Breast epithelium (tissue), 4 donors: Measurements from ENCODE around the gene MMAA. TPM values are rescaled to one million over a fixed set of nuclear protein-coding genes. Genes with fewer than 3 reads are reported as not detected.
A peak's percentile ranks its signal among the peaks of the same experiment; 100 is the strongest.

Source experiments
- DNase-seq, 2 donors: peaks; one replicate each; pipeline ENCODE4 v3.0.0-alpha.2; 2019; ENCODE audit warnings: low spot score in 2 of 2
- H3K27ac ChIP-seq, 2 donors: fragments of 200-600 bp; sonication (generic) in 1 of 2; one replicate each; pipeline ENCODE4 v1.5.1; 2016 to 2019; ENCODE audit warnings: mild to moderate bottlenecking in 1 of 2
- H3K27me3 ChIP-seq, 2 donors: fragments of 200-600 bp; sonication (generic) in 1 of 2; one replicate each; pipeline versions ENCODE4 v1.5.1 to v1.6.0; 2017 to 2019; ENCODE audit warnings: control low read depth in 1 of 2, mild to moderate bottlenecking in 1 of 2
- H3K36me3 ChIP-seq: fragments of 200-600 bp; one replicate; pipeline ENCODE4 v1.5.1; 2019
- H3K4me1 ChIP-seq, 2 donors: fragments of 200-600 bp; sonication (generic); one replicate each; pipeline ENCODE4 v1.5.1; 2016 to 2019; ENCODE audit warnings: control low read depth in 1 of 2
- H3K4me3 ChIP-seq, 3 donors: fragments of 200-600 bp; sonication (generic); 1 replicate in 2 of 3; 2 replicates in 1 of 3; pipeline ENCODE4 v1.5.1; 2016 to 2019; ENCODE audit warnings: mild to moderate bottlenecking in 3 of 3, moderate library complexity in 2 of 3
- H3K9me3 ChIP-seq, 2 donors: fragments of 200-600 bp; sonication (generic) in 1 of 2; one replicate each; pipeline ENCODE4 v1.5.1; 2016 to 2019; ENCODE audit warnings: control low read depth in 1 of 2
- POLR2A ChIP-seq: fragments of 450-650 bp; IDR thresholded peaks from one replicate; pipeline ENCODE4 v1.6.1; 2016; ENCODE audit warnings: antibody characterized with exemption, mild to moderate bottlenecking, moderate library complexity
- POLR2AphosphoS5 ChIP-seq, 3 donors: sonication (generic); formaldehyde crosslinking; IDR thresholded peaks; one replicate each; pipeline ENCODE4 v1.6.1; 2017; ENCODE audit warnings: antibody characterized with exemption in 3 of 3
- intact Hi-C: fragments of 100-400 bp; cut with DNase I; formaldehyde crosslinking; loops from one replicate; pipeline ENCODE4 v1.15.1; 2023; ENCODE audit warnings: low total_unique reads
- total RNA-seq, 3 donors: library from RNA; depleted of rRNA; stranded (reverse); fragments of >200 nt; gene quantifications; one replicate each; pipeline ENCODE4 v1.1.0, GENCODE V29; 2016
- TF ChIP-seq, protein P1 (sequence below), 3 donors: fragments of 450-650 bp; IDR thresholded peaks; one replicate each; pipeline ENCODE4 v1.5.1; 2016 to 2017; ENCODE audit warnings: antibody characterized with exemption in 3 of 3, mild to moderate bottlenecking in 3 of 3, moderate library complexity in 3 of 3

The MMAA gene
- total RNA-seq, 3 donors from 2014 or later: 4.2 to 5.7 (median 5.6) TPM

DNA sequence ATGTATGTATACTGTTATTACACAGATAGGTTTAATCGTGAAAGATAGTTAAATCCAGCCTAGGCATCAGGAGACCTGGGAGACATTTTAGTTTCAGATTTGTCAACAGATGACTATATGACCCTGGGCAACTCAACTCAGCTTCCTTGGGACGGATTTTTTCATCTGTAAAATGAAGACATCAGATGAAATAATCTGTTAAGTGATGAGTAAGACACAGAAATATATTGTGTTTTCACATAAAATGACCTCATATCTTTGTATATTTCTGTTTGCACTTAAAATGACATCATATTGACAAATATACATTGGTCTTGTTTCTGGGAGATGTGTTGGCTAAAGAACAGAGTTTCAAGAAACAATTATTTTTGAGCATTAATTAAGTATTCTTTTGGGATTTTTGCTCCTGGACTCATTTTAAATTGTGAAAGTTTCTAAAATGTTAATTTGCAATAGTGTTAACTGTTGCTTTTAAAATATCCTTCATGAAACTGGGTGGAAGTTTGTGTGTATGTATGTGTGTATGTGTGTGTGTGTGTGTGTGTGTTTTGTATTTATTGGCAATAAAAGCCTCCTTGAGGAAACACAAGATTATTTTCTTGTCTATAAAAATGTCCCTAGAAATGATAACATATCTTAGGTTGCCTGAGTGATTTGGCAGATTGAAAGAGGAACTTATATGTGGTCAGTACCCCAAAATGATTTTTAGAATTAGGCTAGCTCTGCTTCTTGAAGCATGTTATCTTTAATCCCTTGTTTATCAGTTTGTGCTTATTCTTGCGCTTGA, 29.1 kb upstream of the MMAA start:
- intact Hi-C loops: no loop called here
- Histone ChIP-seq H3K27me3 (no peaks in the 10 kb centered on the region), H3K4me1 (no peaks in the 10 kb centered on the region), H3K27ac (no peak overlapping the region), H3K4me3 (no peak overlapping the region), H3K36me3 (no peaks in the 10 kb centered on the region), H3K9me3 (no peaks in the 10 kb centered on the region)
- no peak for TF ChIP-seq POLR2AphosphoS5 (IDR thresholded peaks at IDR 0.05)
- TF ChIP-seq, protein P1, sequence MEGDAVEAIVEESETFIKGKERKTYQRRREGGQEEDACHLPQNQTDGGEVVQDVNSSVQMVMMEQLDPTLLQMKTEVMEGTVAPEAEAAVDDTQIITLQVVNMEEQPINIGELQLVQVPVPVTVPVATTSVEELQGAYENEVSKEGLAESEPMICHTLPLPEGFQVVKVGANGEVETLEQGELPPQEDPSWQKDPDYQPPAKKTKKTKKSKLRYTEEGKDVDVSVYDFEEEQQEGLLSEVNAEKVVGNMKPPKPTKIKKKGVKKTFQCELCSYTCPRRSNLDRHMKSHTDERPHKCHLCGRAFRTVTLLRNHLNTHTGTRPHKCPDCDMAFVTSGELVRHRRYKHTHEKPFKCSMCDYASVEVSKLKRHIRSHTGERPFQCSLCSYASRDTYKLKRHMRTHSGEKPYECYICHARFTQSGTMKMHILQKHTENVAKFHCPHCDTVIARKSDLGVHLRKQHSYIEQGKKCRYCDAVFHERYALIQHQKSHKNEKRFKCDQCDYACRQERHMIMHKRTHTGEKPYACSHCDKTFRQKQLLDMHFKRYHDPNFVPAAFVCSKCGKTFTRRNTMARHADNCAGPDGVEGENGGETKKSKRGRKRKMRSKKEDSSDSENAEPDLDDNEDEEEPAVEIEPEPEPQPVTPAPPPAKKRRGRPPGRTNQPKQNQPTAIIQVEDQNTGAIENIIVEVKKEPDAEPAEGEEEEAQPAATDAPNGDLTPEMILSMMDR (IDR thresholded peaks at IDR 0.05): no peak
- no peak for TF ChIP-seq POLR2A
- DNase-seq: no peak

DNA sequence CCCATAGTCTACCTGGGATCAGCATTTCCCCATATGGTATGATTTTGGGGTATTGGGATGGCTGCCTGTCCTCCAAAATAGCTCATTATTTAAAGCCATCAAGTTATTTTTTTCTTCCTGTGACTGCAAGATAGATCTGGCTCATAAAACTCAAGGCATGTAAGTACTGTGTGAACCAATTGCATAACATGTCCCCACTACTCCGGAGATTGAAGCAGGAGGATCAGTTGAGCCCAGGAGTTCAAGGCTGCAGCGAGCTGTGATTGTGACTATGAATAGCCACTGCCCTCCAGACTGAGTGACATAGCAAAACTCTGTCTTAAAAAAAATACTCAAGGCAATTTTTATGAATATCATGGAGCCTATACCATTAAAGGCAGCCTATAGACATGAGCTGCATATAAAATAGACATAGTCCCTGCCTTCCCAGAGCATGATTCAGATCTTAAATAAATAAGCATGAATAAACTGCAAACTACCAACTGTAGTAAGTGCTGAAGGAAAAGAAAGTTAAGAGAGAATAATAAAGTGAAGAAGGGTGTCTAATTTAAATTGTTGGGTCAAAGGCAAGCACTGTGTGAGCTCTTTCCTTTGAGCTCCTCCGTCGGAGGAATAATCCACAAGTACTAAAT, 16.9 kb upstream of the MMAA start:
- intact Hi-C loops: no loop called here
- peaks cover 0 to 10% of the 10 kb centered on the region in 2 donors for H3K9me3 ChIP-seq
- no peaks in the 10 kb centered on the region for H3K36me3 ChIP-seq
- no peaks in the 10 kb centered on the region for H3K27me3 ChIP-seq
- no peak overlapping the region for H3K4me3 ChIP-seq
- DNase-seq: no peak
- TF ChIP-seq, protein P1 (IDR thresholded peaks at IDR 0.05): no peak
- no peak for TF ChIP-seq POLR2A
- TF ChIP-seq POLR2AphosphoS5 (IDR thresholded peaks at IDR 0.05): no peak
- H3K4me1 ChIP-seq: no peaks in the 10 kb centered on the region
- H3K27ac ChIP-seq: no peak overlapping the region

DNA sequence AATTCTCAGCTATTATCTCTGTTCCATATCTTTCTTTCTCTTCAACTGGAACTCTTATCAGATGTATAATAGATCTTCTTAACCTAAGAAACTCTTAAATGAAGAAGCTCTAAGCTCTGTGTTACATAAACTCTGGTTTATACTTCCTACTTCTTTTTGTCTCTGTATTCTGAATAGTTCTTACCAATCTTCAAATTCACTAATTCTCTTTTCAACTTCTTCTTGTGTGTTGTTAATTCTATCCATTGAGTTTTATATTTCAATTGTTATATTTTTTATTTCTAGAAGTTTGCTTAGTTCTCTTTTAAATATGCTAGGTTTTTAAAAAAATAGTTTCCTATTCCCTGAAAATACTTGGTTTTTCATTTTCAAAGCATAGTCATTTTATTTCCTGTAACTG, 13.2 kb upstream of the MMAA start:
- Histone ChIP-seq H3K36me3 (no peaks in the 10 kb centered on the region), H3K9me3 (peaks cover 0 to 10% of the 10 kb centered on the region in 2 donors), H3K27ac (no peak overlapping the region), H3K4me3 (no peak overlapping the region), H3K27me3 (no peaks in the 10 kb centered on the region), H3K4me1 (no peaks in the 10 kb centered on the region)
- intact Hi-C loops: no loop called here
- TF ChIP-seq POLR2AphosphoS5 (IDR thresholded peaks at IDR 0.05) (no peak), POLR2A (no peak)
- TF ChIP-seq, protein P1 (IDR thresholded peaks at IDR 0.05): no peak
- no peak for DNase-seq

DNA sequence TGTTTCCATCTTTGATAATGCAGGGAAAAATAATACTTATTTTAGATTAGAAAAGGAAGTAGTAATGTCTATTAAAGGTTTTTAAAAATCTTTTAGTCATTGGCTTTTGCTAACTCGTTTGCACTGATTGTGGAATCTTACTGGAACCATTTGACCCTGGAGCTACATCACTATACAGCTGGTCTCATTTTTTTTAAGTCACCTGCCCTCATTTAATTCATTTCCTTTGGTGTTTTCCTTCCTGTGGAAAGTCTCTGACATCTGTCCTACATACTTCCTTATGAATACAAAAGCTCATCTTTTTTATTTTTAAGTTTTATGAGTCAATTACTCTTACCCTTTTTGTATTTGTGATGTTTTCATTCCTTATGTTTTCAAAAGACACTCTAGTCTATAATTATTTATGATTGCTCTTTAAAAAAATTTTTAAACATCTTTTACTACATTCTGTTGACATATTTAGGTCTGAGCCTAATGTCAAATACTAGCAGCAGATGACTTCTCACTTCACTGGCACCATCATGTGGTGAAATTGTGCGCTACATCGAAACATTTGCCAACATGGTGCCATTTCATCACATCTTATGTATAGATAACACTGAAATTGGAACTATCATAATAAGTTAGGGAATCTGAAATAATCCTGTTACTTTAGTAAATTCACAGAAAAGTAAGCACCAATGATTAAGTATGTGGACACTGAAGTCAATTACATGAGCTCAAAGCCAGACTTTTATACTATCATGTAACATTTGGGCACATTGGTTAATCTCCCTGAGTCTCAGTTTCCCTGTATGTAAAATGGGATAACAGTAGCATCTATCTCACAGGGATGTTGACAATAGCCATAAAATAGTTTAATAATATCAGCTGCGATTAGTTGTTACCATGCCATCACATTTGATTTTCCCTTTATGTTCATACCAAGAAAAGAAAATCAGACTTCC, 9.4 kb upstream of the MMAA start:
- TF ChIP-seq, protein P1 (IDR thresholded peaks at IDR 0.05): peak; percentile 47 to 75 (median 74)
- TF ChIP-seq POLR2AphosphoS5 (IDR thresholded peaks at IDR 0.05): no peak
- no peak for TF ChIP-seq POLR2A
- Histone ChIP-seq H3K27me3 (no peaks in the 10 kb centered on the region), H3K4me3 (no peak overlapping the region), H3K27ac (no peak overlapping the region), H3K9me3 (peaks cover 0 to 10% of the 10 kb centered on the region in 2 donors), H3K36me3 (no peaks in the 10 kb centered on the region), H3K4me1 (no peaks in the 10 kb centered on the region)
- intact Hi-C loops: no loop called here
- peak; percentile 56 to 63 for DNase-seq
